Measurements from ENCODE around the gene MPPED2. TPM values are rescaled to one million over a fixed set of nuclear protein-coding genes. Genes with fewer than 3 reads are reported as not detected.

Gene MPPED2
- total RNA-seq, 1 donor from 2014 or later: not detected

GRCh38 chr11:30535818-30536217 lies 50.3 kb downstream of the MPPED2 start:
- FAIRE-seq (no peak), DNase-seq (ENCODE audit: low read depth) (no peak)
- Histone ChIP-seq H3K27me3 (ENCODE audit: control insufficient read depth, insufficient read depth, low read length) (no peaks in the 10 kb centered on the region), H3K36me3 (ENCODE audit: control insufficient read depth, insufficient read depth, low read length) (no peaks in the 10 kb centered on the region), H3K4me3 (ENCODE audit: low read depth, low read length) (no peak overlapping the region)
- TF ChIP-seq CTCF (IDR thresholded peaks at IDR 0.05; ENCODE audit: insufficient read depth, low read length, severe bottlenecking): no peak

GRCh38 chr11:30533445-30533947 lies 52.7 kb downstream of the MPPED2 start:
- Histone ChIP-seq H3K27me3 (ENCODE audit: control insufficient read depth, insufficient read depth, low read length) (no peaks in the 10 kb centered on the region), H3K4me3 (ENCODE audit: low read depth, low read length) (no peak overlapping the region), H3K36me3 (ENCODE audit: control insufficient read depth, insufficient read depth, low read length) (no peaks in the 10 kb centered on the region)
- no peak for TF ChIP-seq CTCF (IDR thresholded peaks at IDR 0.05; ENCODE audit: insufficient read depth, low read length, severe bottlenecking)
- FAIRE-seq: no peak
- no peak for DNase-seq (ENCODE audit: low read depth)

GRCh38 chr11:30527566-30527965 lies 58.6 kb downstream of the MPPED2 start:
- Histone ChIP-seq H3K4me3 (ENCODE audit: low read depth, low read length) (no peak overlapping the region), H3K27me3 (ENCODE audit: control insufficient read depth, insufficient read depth, low read length) (no peaks in the 10 kb centered on the region), H3K36me3 (ENCODE audit: control insufficient read depth, insufficient read depth, low read length) (no peaks in the 10 kb centered on the region)
- no peak for TF ChIP-seq CTCF (IDR thresholded peaks at IDR 0.05; ENCODE audit: insufficient read depth, low read length, severe bottlenecking)
- FAIRE-seq (no peak), DNase-seq (ENCODE audit: low read depth) (no peak)

- no peak for TF ChIP-seq CTCF (IDR thresholded peaks at IDR 0.05; ENCODE audit: insufficient read depth, low read length, severe bottlenecking)
- no peak for FAIRE-seq
- no peaks in the 10 kb centered on the region for H3K36me3 ChIP-seq (ENCODE audit: control insufficient read depth, insufficient read depth, low read length)
- no peak for DNase-seq (ENCODE audit: low read depth)
- H3K4me3 ChIP-seq (ENCODE audit: low read depth, low read length): no peak overlapping the region
- no peaks in the 10 kb centered on the region for H3K27me3 ChIP-seq (ENCODE audit: control insufficient read depth, insufficient read depth, low read length)
Measured at GRCh38 chr11:30526558-30526957, 59.6 kb downstream of the MPPED2 start.

GRCh38 chr11:30522536-30523243 lies 63.5 kb downstream of the MPPED2 start:
- Histone ChIP-seq H3K4me3 (ENCODE audit: low read depth, low read length) (no peak overlapping the region), H3K27me3 (ENCODE audit: control insufficient read depth, insufficient read depth, low read length) (no peaks in the 10 kb centered on the region), H3K36me3 (ENCODE audit: control insufficient read depth, insufficient read depth, low read length) (no peaks in the 10 kb centered on the region)
- no peak for TF ChIP-seq CTCF (IDR thresholded peaks at IDR 0.05; ENCODE audit: insufficient read depth, low read length, severe bottlenecking)
- FAIRE-seq: no peak
- no peak for DNase-seq (ENCODE audit: low read depth)

Data from bronchial epithelial cell (primary cell).